Tibial artery (tissue), 4 donors: ENCODE measurements around the gene SPRYD4.

ENCODE experiments used
- DNase-seq, 2 donors: peaks; one replicate each; pipeline ENCODE4 v3.0.0-alpha.2; 2019
- H3K27ac ChIP-seq, 2 donors: fragments of 200-600 bp; sonication (generic) in 1 of 2; 1 replicate in 1 of 2; 2 replicates in 1 of 2; pipeline ENCODE4 v1.5.1; 2018 to 2019; ENCODE audit warnings: mild to moderate bottlenecking in 1 of 2
- H3K27me3 ChIP-seq, 2 donors: fragments of 200-600 bp; sonication (generic) in 1 of 2; one replicate each; pipeline versions ENCODE4 v1.5.1 to v1.6.0; 2016 to 2019
- H3K36me3 ChIP-seq, 3 donors: fragments of 200-600 bp; sonication (generic) in 2 of 3; one replicate each; pipeline ENCODE4 v1.5.1; 2016 to 2019; ENCODE audit warnings: mild to moderate bottlenecking in 2 of 3
- H3K4me1 ChIP-seq, 4 donors: fragments of 200-600 bp; sonication (generic) in 2 of 4; 1 replicate in 3 of 4; 2 replicates in 1 of 4; pipeline ENCODE4 v1.5.1; 2016 to 2019
- H3K4me3 ChIP-seq, 2 donors: fragments of 200-600 bp; sonication (generic) in 1 of 2; 1 replicate in 1 of 2; 2 replicates in 1 of 2; pipeline ENCODE4 v1.5.1; 2018 to 2019; ENCODE audit warnings: mild to moderate bottlenecking in 2 of 2
- H3K9me3 ChIP-seq, 3 donors: fragments of 200-600 bp; sonication (generic) in 1 of 3; one replicate each; pipeline ENCODE4 v1.5.1; 2016 to 2019
- intact Hi-C: fragments of 100-400 bp; cut with DNase I; formaldehyde crosslinking; loops from one replicate; pipeline ENCODE4 v1.15.0; 2023; ENCODE audit warnings: low total_unique reads
- TF ChIP-seq, protein P1 (sequence below), 2 experiments: fragments of 200-600 bp in 1 of 2; fragments of 450-650 bp in 1 of 2; IDR thresholded peaks; one replicate each; pipeline ENCODE4 v1.5.1; 2017 to 2019; ENCODE audit warnings: antibody characterized with exemption in 2 of 2, mild to moderate bottlenecking in 1 of 2, moderate library complexity in 1 of 2

The SPRYD4 gene

GRCh38 chr12:56462565-56462964, 5.8 kb upstream of the SPRYD4 start:
- intact Hi-C loops, result loop anchor here (10.0 kb wide), 1 partner anchor 268 kb away; no protein-coding TSS in a partner anchor
- no peak overlapping the region for H3K27ac ChIP-seq
- H3K36me3 ChIP-seq, result no peaks in the 10 kb centered on the region
- H3K4me1 ChIP-seq, result peaks cover 0 to 2% (median 0%) of the 10 kb centered on the region in 4 donors
- TF ChIP-seq, protein P1, sequence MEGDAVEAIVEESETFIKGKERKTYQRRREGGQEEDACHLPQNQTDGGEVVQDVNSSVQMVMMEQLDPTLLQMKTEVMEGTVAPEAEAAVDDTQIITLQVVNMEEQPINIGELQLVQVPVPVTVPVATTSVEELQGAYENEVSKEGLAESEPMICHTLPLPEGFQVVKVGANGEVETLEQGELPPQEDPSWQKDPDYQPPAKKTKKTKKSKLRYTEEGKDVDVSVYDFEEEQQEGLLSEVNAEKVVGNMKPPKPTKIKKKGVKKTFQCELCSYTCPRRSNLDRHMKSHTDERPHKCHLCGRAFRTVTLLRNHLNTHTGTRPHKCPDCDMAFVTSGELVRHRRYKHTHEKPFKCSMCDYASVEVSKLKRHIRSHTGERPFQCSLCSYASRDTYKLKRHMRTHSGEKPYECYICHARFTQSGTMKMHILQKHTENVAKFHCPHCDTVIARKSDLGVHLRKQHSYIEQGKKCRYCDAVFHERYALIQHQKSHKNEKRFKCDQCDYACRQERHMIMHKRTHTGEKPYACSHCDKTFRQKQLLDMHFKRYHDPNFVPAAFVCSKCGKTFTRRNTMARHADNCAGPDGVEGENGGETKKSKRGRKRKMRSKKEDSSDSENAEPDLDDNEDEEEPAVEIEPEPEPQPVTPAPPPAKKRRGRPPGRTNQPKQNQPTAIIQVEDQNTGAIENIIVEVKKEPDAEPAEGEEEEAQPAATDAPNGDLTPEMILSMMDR (IDR thresholded peaks at IDR 0.05), result no peak
- H3K9me3 ChIP-seq, result no peaks in the 10 kb centered on the region
- no peak for DNase-seq
- H3K4me3 ChIP-seq, result no peak overlapping the region
- no peaks in the 10 kb centered on the region for H3K27me3 ChIP-seq

DNA sequence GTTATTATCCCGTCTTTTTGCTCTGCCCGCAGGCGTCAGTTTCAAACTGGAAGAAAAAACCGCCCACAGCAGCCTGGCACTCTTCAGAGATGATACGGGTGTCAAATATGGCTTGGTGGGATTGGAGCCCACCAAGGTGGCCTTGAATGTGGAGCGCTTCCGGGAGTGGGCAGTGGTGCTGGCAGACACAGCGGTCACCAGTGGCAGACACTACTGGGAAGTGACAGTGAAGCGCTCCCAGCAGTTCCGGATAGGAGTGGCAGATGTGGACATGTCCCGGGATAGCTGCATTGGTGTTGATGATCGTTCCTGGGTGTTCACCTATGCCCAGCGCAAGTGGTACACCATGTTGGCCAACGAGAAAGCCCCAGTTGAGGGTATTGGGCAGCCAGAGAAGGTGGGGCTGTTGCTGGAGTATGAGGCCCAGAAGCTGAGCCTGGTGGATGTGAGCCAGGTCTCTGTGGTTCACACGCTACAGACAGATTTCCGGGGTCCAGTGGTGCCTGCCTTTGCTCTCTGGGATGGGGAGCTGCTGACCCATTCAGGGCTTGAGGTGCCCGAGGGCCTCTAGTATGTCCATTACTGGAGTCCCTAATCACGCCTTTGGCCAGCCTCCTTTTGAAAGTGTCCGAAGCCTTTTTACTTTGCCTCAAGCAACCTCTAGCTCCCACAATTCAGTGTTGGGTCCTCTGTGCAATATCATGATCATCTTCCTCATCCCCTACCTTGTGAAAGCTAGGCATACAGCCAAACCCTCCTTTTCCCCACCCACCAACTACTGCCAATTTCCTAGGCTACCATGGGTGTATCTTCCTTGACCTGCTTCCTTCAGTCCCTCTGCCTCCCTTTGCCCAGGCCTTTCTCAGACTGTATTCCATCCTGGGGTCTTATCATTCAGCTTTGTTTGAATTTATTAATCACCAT, 891 bp downstream of the SPRYD4 start:
- intact Hi-C loops, result loop anchor here (5.0 to 10.0 kb wide), 3 partner anchors 147 to 352 kb away; partner anchors contain the start of genes RPL41 and ZC3H10
- Histone ChIP-seq H3K27me3 (no peaks in the 10 kb centered on the region), H3K36me3 (peaks cover 0 to 21% (median 7%) of the 10 kb centered on the region in 3 donors), H3K9me3 (no peaks in the 10 kb centered on the region), H3K4me3 (peak overlapping the region; percentile 60 to 82), H3K4me1 (peaks cover 0 to 21% (median 15%) of the 10 kb centered on the region in 4 donors), H3K27ac (peak overlapping the region; percentile 84 to 89)
- no peak for DNase-seq
- TF ChIP-seq, protein P1 (IDR thresholded peaks at IDR 0.05), result no peak

DNA sequence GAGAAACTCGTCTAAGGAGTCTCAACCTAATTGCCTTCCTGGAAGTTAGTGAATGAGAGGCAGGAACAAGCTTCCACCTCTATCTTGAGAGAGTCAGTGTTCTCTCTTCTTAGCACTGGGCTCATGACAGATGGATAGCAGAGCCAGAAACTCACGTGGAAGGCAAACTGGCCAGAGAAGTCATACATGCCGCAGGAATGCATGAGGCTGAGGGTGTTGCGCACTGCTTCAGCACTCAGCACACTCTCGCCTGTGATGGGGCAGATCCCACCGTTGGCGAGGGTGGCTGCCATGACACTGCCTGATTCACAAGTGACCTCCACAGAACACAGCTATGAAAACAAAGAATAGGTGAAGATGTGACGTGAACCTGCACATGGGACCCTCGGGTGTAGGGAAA, 6.0 kb downstream of the SPRYD4 start:
- TF ChIP-seq, protein P1 (IDR thresholded peaks at IDR 0.05), result no peak
- Histone ChIP-seq H3K27ac (no peak overlapping the region), H3K4me1 (peaks cover 0 to 11% (median 6%) of the 10 kb centered on the region in 4 donors), H3K36me3 (peaks cover 0 to 21% (median 7%) of the 10 kb centered on the region in 3 donors), H3K9me3 (no peaks in the 10 kb centered on the region), H3K27me3 (no peaks in the 10 kb centered on the region), H3K4me3 (no peak overlapping the region)
- intact Hi-C loops, result no loop called here
- no peak for DNase-seq

GRCh38 chr12:56476143-56476542, 7.8 kb downstream of the SPRYD4 start:
- no peak overlapping the region for H3K4me3 ChIP-seq
- H3K27me3 ChIP-seq, result no peaks in the 10 kb centered on the region
- H3K36me3 ChIP-seq, result peaks cover 0 to 19% (median 7%) of the 10 kb centered on the region in 3 donors
- H3K27ac ChIP-seq, result no peak overlapping the region
- intact Hi-C loops, result no loop called here
- H3K4me1 ChIP-seq, result no peaks in the 10 kb centered on the region
- TF ChIP-seq, protein P1 (IDR thresholded peaks at IDR 0.05), result no peak
- no peaks in the 10 kb centered on the region for H3K9me3 ChIP-seq
- DNase-seq, result no peak

GRCh38 chr12:56476972-56477432, 8.6 kb downstream of the SPRYD4 start:
- no peak for DNase-seq
- Histone ChIP-seq H3K36me3 (peaks cover 0 to 11% (median 5%) of the 10 kb centered on the region in 3 donors), H3K9me3 (no peaks in the 10 kb centered on the region), H3K27ac (no peak overlapping the region), H3K4me3 (no peak overlapping the region), H3K27me3 (no peaks in the 10 kb centered on the region), H3K4me1 (no peaks in the 10 kb centered on the region)
- intact Hi-C loops, result no loop called here
- TF ChIP-seq, protein P1 (IDR thresholded peaks at IDR 0.05), result no peak
